Measurements from ENCODE around the gene SPTLC1. TPM values are rescaled to one million over a fixed set of nuclear protein-coding genes. Genes with fewer than 3 reads are reported as not detected.

Gene SPTLC1
- total RNA-seq, 4 donors from 2014 or later: 26.6 to 28.0 (median 26.9) TPM

DNA sequence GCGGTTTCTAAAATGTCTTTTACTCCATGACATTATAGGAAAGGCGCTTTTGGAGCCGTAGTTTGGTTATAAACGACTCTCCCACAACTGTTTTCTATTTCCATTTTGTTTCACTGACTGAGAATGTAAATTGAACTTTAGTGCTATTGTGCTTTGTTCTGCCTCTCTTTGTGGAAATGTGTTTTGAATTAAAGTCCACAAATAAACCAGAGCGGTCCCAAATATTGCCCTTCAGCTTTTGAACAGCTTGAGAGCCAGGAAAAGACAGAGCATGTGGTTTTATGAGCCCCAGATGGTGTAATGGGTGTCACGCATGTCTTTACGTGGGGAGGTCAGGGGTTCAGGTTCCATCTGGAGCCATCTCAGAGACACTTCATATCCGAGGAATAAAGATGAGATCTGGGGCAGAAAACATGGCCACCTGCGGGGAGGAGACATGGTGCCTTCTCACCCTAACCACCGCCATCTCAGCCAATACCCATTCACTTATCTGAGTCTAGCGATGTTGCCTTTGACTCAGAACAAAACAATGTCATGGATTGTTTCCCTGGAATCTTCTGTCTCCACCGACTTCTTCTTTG lies 122.7 kb downstream of the SPTLC1 start:
- Histone ChIP-seq H3K27ac (no peak overlapping the region), H3K4me1 (no peaks in the 10 kb centered on the region), H3K27me3 (peaks cover 0 to 4% (median 0%) of the 10 kb centered on the region in 3 donors), H3K9me3 (no peaks in the 10 kb centered on the region), H3K36me3 (no peaks in the 10 kb centered on the region), H3K4me3 (no peak overlapping the region)
- intact Hi-C loops (cut with DNase I; ENCODE audit: low total_unique reads): no loop called here
- no peak for DNase-seq
- in situ Hi-C loops (cut with MboI; ENCODE audit: low sequenced_read_pairs in 4 of 4): no loop called here
- TF ChIP-seq, protein P1, sequence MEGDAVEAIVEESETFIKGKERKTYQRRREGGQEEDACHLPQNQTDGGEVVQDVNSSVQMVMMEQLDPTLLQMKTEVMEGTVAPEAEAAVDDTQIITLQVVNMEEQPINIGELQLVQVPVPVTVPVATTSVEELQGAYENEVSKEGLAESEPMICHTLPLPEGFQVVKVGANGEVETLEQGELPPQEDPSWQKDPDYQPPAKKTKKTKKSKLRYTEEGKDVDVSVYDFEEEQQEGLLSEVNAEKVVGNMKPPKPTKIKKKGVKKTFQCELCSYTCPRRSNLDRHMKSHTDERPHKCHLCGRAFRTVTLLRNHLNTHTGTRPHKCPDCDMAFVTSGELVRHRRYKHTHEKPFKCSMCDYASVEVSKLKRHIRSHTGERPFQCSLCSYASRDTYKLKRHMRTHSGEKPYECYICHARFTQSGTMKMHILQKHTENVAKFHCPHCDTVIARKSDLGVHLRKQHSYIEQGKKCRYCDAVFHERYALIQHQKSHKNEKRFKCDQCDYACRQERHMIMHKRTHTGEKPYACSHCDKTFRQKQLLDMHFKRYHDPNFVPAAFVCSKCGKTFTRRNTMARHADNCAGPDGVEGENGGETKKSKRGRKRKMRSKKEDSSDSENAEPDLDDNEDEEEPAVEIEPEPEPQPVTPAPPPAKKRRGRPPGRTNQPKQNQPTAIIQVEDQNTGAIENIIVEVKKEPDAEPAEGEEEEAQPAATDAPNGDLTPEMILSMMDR (IDR thresholded peaks at IDR 0.05 in 4 of 5, conservative IDR thresholded peaks at IDR 0.05 in 1 of 5): no peak
- no peak for TF ChIP-seq POLR2A (IDR thresholded peaks at IDR 0.05)
- no peak for ATAC-seq

DNA sequence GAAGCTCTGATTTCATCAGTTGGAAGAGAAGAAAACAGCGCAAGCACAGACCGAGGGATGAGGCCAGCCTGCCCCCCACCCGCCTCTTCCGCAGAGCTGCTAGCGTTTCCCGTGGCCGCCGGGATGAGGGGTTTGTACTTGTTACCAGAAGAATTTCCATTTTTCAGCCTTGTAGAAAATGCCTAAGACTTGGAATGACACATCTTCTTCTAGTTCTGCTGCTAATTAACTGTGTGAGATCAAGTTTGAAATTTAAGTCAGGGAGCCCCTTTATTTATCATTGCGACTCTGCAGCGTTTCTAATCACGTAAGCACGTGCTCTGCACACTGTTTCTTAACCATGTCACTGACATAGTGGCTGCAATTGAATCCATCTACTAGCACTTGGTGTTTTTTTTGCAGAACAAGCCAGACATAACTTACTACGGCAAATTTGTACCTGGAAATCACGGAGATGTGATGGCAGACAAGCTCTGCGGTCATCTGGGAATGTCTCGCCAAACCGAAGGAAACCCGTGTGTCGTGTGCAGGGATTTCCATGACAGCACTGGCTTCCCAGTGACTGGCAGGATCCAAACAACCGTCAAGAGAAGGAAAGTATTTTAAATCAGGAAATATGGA lies 123.4 kb downstream of the SPTLC1 start:
- ATAC-seq (no peak), DNase-seq (no peak)
- Histone ChIP-seq H3K4me1 (no peaks in the 10 kb centered on the region), H3K9me3 (no peaks in the 10 kb centered on the region), H3K27me3 (peaks cover 0 to 4% (median 0%) of the 10 kb centered on the region in 3 donors), H3K36me3 (no peaks in the 10 kb centered on the region), H3K4me3 (no peak overlapping the region), H3K27ac (no peak overlapping the region)
- TF ChIP-seq, protein P1 (IDR thresholded peaks at IDR 0.05 in 4 of 5, conservative IDR thresholded peaks at IDR 0.05 in 1 of 5): no peak
- TF ChIP-seq POLR2A (IDR thresholded peaks at IDR 0.05): no peak
- intact Hi-C loops (cut with DNase I; ENCODE audit: low total_unique reads) (no loop called here), in situ Hi-C loops (cut with MboI; ENCODE audit: low sequenced_read_pairs in 4 of 4) (no loop called here)

DNA sequence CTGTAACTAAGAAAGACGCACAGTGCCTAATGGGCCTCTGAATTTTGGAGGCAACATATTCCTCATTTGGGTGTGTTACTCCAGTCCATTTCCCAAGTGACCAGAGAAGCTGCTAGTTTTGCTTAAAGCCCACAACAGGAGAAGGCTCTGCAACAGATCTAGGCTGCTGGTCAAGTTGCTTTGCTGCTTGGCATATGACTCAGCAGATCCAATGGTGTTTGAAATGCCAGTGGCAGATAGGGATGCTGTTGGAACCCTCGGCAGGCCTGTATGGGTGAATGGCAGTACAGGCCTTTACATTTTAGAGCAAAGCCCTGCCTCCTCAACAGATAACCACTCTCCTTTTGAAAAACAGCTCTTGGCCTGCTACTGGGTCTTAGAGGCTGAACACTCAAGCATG lies 129.0 kb downstream of the SPTLC1 start:
- no peaks in the 10 kb centered on the region for H3K27me3 ChIP-seq
- ATAC-seq (no peak), DNase-seq (no peak)
- TF ChIP-seq POLR2A (IDR thresholded peaks at IDR 0.05): no peak
- TF ChIP-seq, protein P1 (IDR thresholded peaks at IDR 0.05 in 4 of 5, conservative IDR thresholded peaks at IDR 0.05 in 1 of 5): no peak
- no peak overlapping the region for H3K27ac ChIP-seq
- H3K4me3 ChIP-seq: no peak overlapping the region
- no peaks in the 10 kb centered on the region for H3K4me1 ChIP-seq
- H3K36me3 ChIP-seq: no peaks in the 10 kb centered on the region
- no peaks in the 10 kb centered on the region for H3K9me3 ChIP-seq
- intact Hi-C loops (cut with DNase I; ENCODE audit: low total_unique reads) (no loop called here), in situ Hi-C loops (cut with MboI; ENCODE audit: low sequenced_read_pairs in 4 of 4) (no loop called here)

DNA sequence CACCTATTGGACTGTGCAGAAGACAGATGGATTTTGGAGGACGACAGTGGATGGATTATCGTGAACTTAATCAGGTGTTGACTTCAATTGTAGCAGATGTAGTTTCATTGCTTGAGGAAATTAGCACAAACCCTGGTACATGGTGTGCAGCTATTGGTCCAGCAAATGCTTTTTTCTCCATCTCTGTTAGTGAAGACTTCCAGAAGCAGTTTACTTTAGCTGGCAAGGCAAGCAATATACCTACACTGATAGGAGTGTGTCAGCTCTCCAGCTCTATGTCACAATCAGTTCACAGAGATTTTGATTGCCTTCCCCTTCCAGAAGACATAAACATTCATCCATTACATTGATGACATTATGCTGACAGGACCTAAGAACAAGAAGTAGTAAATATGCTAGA lies 129.5 kb downstream of the SPTLC1 start:
- DNase-seq: no peak
- Histone ChIP-seq H3K27me3 (no peaks in the 10 kb centered on the region), H3K4me3 (no peak overlapping the region), H3K4me1 (no peaks in the 10 kb centered on the region), H3K27ac (no peak overlapping the region), H3K36me3 (no peaks in the 10 kb centered on the region), H3K9me3 (no peaks in the 10 kb centered on the region)
- TF ChIP-seq POLR2A (IDR thresholded peaks at IDR 0.05): no peak
- TF ChIP-seq, protein P1 (IDR thresholded peaks at IDR 0.05 in 4 of 5, conservative IDR thresholded peaks at IDR 0.05 in 1 of 5): no peak
- ATAC-seq: no peak
- intact Hi-C loops (cut with DNase I; ENCODE audit: low total_unique reads): no loop called here
- in situ Hi-C loops (cut with MboI; ENCODE audit: low sequenced_read_pairs in 4 of 4): no loop called here

Other genes starting within 250 kb of the SPTLC1 start
- 1 to 10 TPM in 1 of 4 donors, under 1 TPM in 3; 0.15 to 1.2 (median 0.61) TPM for gene ROR2, start 165.2 kb downstream of the SPTLC1 start, total RNA-seq
- 100 to 1,000 TPM in 2 of 4 donors, 10 to 100 TPM in 2; 87.0 to 111 (median 100) TPM for gene IARS1, start 178.3 kb upstream of the SPTLC1 start, total RNA-seq
- 10 to 100 TPM; 11.5 to 20.2 (median 14.0) TPM for gene NOL8, start 209.9 kb upstream of the SPTLC1 start, total RNA-seq
- gene CENPP, start 210.5 kb upstream of the SPTLC1 start, total RNA-seq: 10 to 100 TPM in 1 of 4 donors, 1 to 10 TPM in 3; 1.8 to 11.5 (median 8.7) TPM